K562 (cell line): ENCODE results near the gene LY6G6F. TPM values are rescaled to one million over a fixed set of nuclear protein-coding genes. Genes with fewer than 3 reads are reported as not detected.

Experiments
- ATAC-seq: fragments of 200-7000 bp; cut with Tn5 transposase; 3 replicates; pipeline ENCODE4 v1.9.1; 2020; ENCODE audit warnings: moderate library complexity
- BruUV-seq: library from RNA; stranded (reverse); fragments of 400-500 nt; replicated peaks from 2 replicates; lab custom pipeline; 2021; lab: Mats Ljungman, UMichigan
- CTCF ChIA-PET: fragments of 300-600 bp; formaldehyde crosslinking; extraction: SDS; loops from one replicate; lab custom pipeline; 2021; ENCODE audit warnings: low intra/inter-chr PET ratio; lab: Yijun Ruan, JAX
- POLR2A ChIA-PET: fragments of 300-600, 350-650 bp; sonication (Branson Sonifier 250); formaldehyde crosslinking; extraction: SDS; loops from one replicate; lab custom pipeline; 2021; ENCODE audit warnings: antibody characterized with exemption, inconsistent platforms; lab: Yijun Ruan, JAX
- DNase-seq, 4 experiments: peaks; one replicate each; pipeline versions ENCODE4 v3.0.0 to v3.0.0-alpha.2; 2011 to 2018; ENCODE audit warnings: low spot score in 3 of 4, mixed read lengths in 3 of 4; ENCODE audit errors: extremely low read depth in 1 of 4
- FAIRE-seq: peaks from 2 replicates; lab custom pipeline; 2011; peaks lifted over from hg19 to GRCh38; lab: Jason Lieb, UNC
- H2AFZ ChIP-seq: 2 replicates; pipeline ENCODE4 v1.6.0; 2011; ENCODE audit warnings: low read depth, low read length, control low read depth, inconsistent platforms
- H3K27ac ChIP-seq: fragments of 200-600 bp; 3 replicates; pipeline ENCODE4 v1.8.0; 2011; ENCODE audit warnings: low read depth, mild to moderate bottlenecking, control low read depth, inconsistent platforms, low read length, moderate library complexity, mixed read lengths; ENCODE audit errors: extremely low read depth
- H3K27me3 ChIP-seq, 2 experiments: fragments of 300-600 bp in 1 of 2; 2 replicates in 1 of 2; 3 replicates in 1 of 2; pipeline versions ENCODE4 v1.6.0 to v1.8.0; 2011; ENCODE audit warnings: inconsistent platforms in 2 of 2, low read length in 2 of 2, mild to moderate bottlenecking in 1 of 2, mixed read lengths in 1 of 2, moderate library complexity in 1 of 2; ENCODE audit not compliant: control insufficient read depth in 2 of 2, insufficient read depth in 2 of 2
- H3K36me3 ChIP-seq: fragments of 300-600 bp; 3 replicates; pipeline ENCODE4 v1.8.0; 2011; ENCODE audit warnings: mild to moderate bottlenecking, low read length, inconsistent platforms; ENCODE audit not compliant: control insufficient read depth, insufficient read depth
- H3K4me1 ChIP-seq, 2 experiments: fragments of 200-600 bp in 1 of 2; replicated peaks in 1 of 2; 2 replicates in 1 of 2; 3 replicates in 1 of 2; pipeline versions ENCODE4 v1.5.1 to v1.8.0; 2011; ENCODE audit warnings: inconsistent platforms in 2 of 2, low read length in 2 of 2, mild to moderate bottlenecking in 1 of 2, mixed read lengths in 1 of 2, moderate library complexity in 1 of 2; ENCODE audit not compliant: control insufficient read depth in 2 of 2, insufficient read depth in 2 of 2
- H3K4me2 ChIP-seq: 2 replicates; pipeline ENCODE4 v1.6.1; 2011; ENCODE audit warnings: low read length, control low read depth, inconsistent platforms, mixed read lengths; ENCODE audit not compliant: insufficient read depth
- H3K4me3 ChIP-seq: fragments of 200-600 bp; sonication (generic), shearing (Covaris generic); 2 replicates; pipeline ENCODE4 v1.5.1; 2016; ENCODE audit warnings: control low read depth, inconsistent platforms
- H3K79me2 ChIP-seq: fragments of 200-600 bp; 3 replicates; pipeline ENCODE4 v1.8.0; 2011; ENCODE audit warnings: low read length, inconsistent platforms; ENCODE audit not compliant: control insufficient read depth, insufficient read depth
- H3K9ac ChIP-seq, 2 experiments: 2 replicates each; pipeline versions ENCODE4 v1.6.0 to v1.6.1; 2011; ENCODE audit warnings: low read depth in 2 of 2, low read length in 2 of 2, control low read depth in 1 of 2, inconsistent platforms in 1 of 2, mild to moderate bottlenecking in 1 of 2, mixed read lengths in 1 of 2; ENCODE audit not compliant: insufficient read depth in 1 of 2
- H3K9me1 ChIP-seq: one replicate; pipeline ENCODE4 v1.6.0; 2011; ENCODE audit warnings: inconsistent platforms, mild to moderate bottlenecking, low read length, moderate library complexity; ENCODE audit not compliant: control insufficient read depth, insufficient read depth
- H3K9me3 ChIP-seq: replicated peaks from 2 replicates; pipeline ENCODE4 v1.5.1; 2011; ENCODE audit warnings: low read depth, low read length, inconsistent platforms; ENCODE audit not compliant: control insufficient read depth, insufficient read depth
- H4K20me1 ChIP-seq: replicated peaks from 2 replicates; pipeline ENCODE4 v1.6.1; 2011; ENCODE audit warnings: low read length, inconsistent platforms, mixed read lengths; ENCODE audit not compliant: control insufficient read depth, insufficient read depth
- HNRNPK ChIP-seq: fragments of 200-400 bp; formaldehyde crosslinking; IDR thresholded peaks from one replicate; pipeline ENCODE4 v1.6.1; 2018; ENCODE audit warnings: mild to moderate bottlenecking, low read depth, low read length; ENCODE audit not compliant: poor library complexity, severe bottlenecking
- IRF2 ChIP-seq: sonication (generic); formaldehyde crosslinking; IDR thresholded peaks from 2 replicates; pipeline ENCODE4 v1.8.1; 2022; ENCODE audit warnings: mild to moderate bottlenecking, missing genetic modification reagents
- OTX1 ChIP-seq: fragments of 450-650 bp; formaldehyde crosslinking; IDR thresholded peaks from 2 replicates; pipeline ENCODE4 v1.4.0; 2022; ENCODE audit warnings: mild to moderate bottlenecking
- POLR2B ChIP-seq: fragments of 450-650 bp; IDR thresholded peaks from 2 replicates; pipeline ENCODE4 v1.6.1; 2018; ENCODE audit warnings: low read depth; ENCODE audit not compliant: partially characterized antibody
- ZBTB43 ChIP-seq: sonication (generic); formaldehyde crosslinking; IDR thresholded peaks from 2 replicates; pipeline ENCODE4 v1.8.0; 2023; ENCODE audit warnings: mild to moderate bottlenecking, missing genetic modification reagents
- ZC3H4 ChIP-seq: sonication (generic); formaldehyde crosslinking; IDR thresholded peaks from 2 replicates; pipeline ENCODE4 v1.9.0; 2021; ENCODE audit warnings: missing genetic modification reagents, borderline replicate concordance
- ZNF318 ChIP-seq, 2 experiments: fragments of 450-650 bp; IDR thresholded peaks; 2 replicates each; pipeline ENCODE4 v1.6.1; 2016; ENCODE audit warnings: mild to moderate bottlenecking in 2 of 2, borderline replicate concordance in 1 of 2, low read depth in 1 of 2, moderate library complexity in 1 of 2
- WGBS: fragments of 100-300 bp; shearing (Covaris generic); methylation state at CpG from one replicate; pipeline ENCODE4 v1.1.6; 2016; ENCODE audit warnings: low coverage, mixed read lengths; ENCODE audit not compliant: insufficient coverage; ENCODE audit errors: missing lambda C conversion rate; 5-methylcytosine and 5-hydroxymethylcytosine counted together
- in situ Hi-C: fragments of 300-500 bp; cut with MboI; formaldehyde crosslinking; loops from 4 replicates; pipeline ENCODE4 v1.15.0; 2018; ENCODE audit warnings: inconsistent platforms, mixed read lengths
- intact Hi-C: fragments of 100-400 bp; cut with micrococcal nuclease; formaldehyde crosslinking; loops from 2 replicates; pipeline ENCODE4 v1.14.2; 2022
- polyA plus RNA-seq, 8 experiments: library from polyadenylated mRNA; depleted of rRNA in 4 of 8; stranded (reverse) in 5 of 8; unstranded in 3 of 8; fragments of >200 nt; fragmentation: Nextera tagmentation in 2 of 8; fragmentation: Illumina TruSeq in 1 of 8; extraction: Ambion mirVana in 2 of 8; extraction: Trizol in 1 of 8; gene quantifications; 2 replicates each; pipeline versions ENCODE4 v1.2.1 to v1.2.3, GENCODE V29; 2011 to 2014; ENCODE audit warnings: inconsistent platforms in 1 of 8, missing spikeins in 1 of 8
- total RNA-seq, 7 experiments: library from RNA; depleted of rRNA in 6 of 7; stranded (reverse); fragments of >200 nt in 6 of 7; fragmentation: Illumina TruSeq in 2 of 7; extraction: Trizol in 2 of 7; gene quantifications; 2 replicates each; pipeline versions ENCODE4 v1.2.1 to v1.2.3, GENCODE V29; 2011 to 2021; ENCODE audit warnings: low replicate concordance in 1 of 7
- TF ChIP-seq, protein P1 (sequence below): fragments of 450-650 bp; formaldehyde crosslinking; conservative IDR thresholded peaks from 2 replicates; pipeline ENCODE4 v1.4.0; 2022; ENCODE audit warnings: mild to moderate bottlenecking, missing genetic modification characterization
- TF ChIP-seq, protein P2 (sequence below): fragments of 450-650 bp; formaldehyde crosslinking; IDR thresholded peaks from 2 replicates; pipeline ENCODE4 v1.4.0; 2022; ENCODE audit warnings: missing genetic modification characterization

LY6G6F gene
- total and polyA plus RNA-seq, 9 of the 15 experiments (the other 6 are each of a cell fraction or from before 2014, with no cell fraction given) = 0.14 to 0.50 (median 0.28) TPM; not detected in 2

GRCh38 chr6:31758281-31758680, 51.6 kb downstream of the LY6G6F start:
- peak overlapping the region in 1 of 2 experiments; percentile 69; a peak in 2 of 4 replicates for H3K9ac ChIP-seq
- DNase-seq (no peak), ATAC-seq (no peak), FAIRE-seq (no peak)
- no peak overlapping the region for H2AFZ ChIP-seq
- in situ Hi-C loops (no loop called here), intact Hi-C loops (no loop called here)
- ChIA-PET POLR2A (interaction anchor here (0.6 to 6.6 kb wide), 12 partner anchors 8 to 161 kb away, joined by 3 to 85 read pairs (median 7); partner anchors contain the start of genes CLIC1, DDAH2 and MSH5), CTCF (no interaction called here)
- no peaks in the 10 kb centered on the region for H4K20me1 ChIP-seq
- H3K27ac ChIP-seq = no peak overlapping the region
- no peak overlapping the region for H3K4me3 ChIP-seq
- no peaks in the 10 kb centered on the region for H3K9me3 ChIP-seq
- H3K4me1 ChIP-seq = peaks cover 0 to 4% of the 10 kb centered on the region in 2 experiments; a peak in 2 of 5 replicates
- H3K27me3 ChIP-seq = no peaks in the 10 kb centered on the region
- 63% methylated on average over 2 of the region's 2 CpGs for WGBS
- H3K9me1 ChIP-seq = no peaks in the 10 kb centered on the region
- no TSS peak for BruUV-seq
- H3K4me2 ChIP-seq = no peak overlapping the region
- H3K36me3 ChIP-seq = peaks cover 52% of the 10 kb centered on the region
- no peaks in the 10 kb centered on the region for H3K79me2 ChIP-seq
- TF ChIP-seq, protein P1, sequence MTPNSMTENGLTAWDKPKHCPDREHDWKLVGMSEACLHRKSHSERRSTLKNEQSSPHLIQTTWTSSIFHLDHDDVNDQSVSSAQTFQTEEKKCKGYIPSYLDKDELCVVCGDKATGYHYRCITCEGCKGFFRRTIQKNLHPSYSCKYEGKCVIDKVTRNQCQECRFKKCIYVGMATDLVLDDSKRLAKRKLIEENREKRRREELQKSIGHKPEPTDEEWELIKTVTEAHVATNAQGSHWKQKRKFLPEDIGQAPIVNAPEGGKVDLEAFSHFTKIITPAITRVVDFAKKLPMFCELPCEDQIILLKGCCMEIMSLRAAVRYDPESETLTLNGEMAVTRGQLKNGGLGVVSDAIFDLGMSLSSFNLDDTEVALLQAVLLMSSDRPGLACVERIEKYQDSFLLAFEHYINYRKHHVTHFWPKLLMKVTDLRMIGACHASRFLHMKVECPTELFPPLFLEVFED = peak; percentile 78; the same call in 1 of the 2 replicates
- TF ChIP-seq ZNF318 (IDR thresholded peaks at IDR 0.05; ENCODE audit: borderline replicate concordance in 1 of 2, low read depth in 1 of 2) (no peak), HNRNPK (no peak), ZBTB43 (CRISPR knock-in tag) (no peak), POLR2B (peak; percentile 35), IRF2 (0 out of 2 replicates have a peak, but pooled peaks have one; percentile 12), OTX1 (0 out of 2 replicates have a peak, but pooled peaks have one; percentile 36), ZC3H4 (CRISPR knock-in tag) (peak; percentile 38; the same call in 1 of the 2 replicates)
- TF ChIP-seq, protein P2, sequence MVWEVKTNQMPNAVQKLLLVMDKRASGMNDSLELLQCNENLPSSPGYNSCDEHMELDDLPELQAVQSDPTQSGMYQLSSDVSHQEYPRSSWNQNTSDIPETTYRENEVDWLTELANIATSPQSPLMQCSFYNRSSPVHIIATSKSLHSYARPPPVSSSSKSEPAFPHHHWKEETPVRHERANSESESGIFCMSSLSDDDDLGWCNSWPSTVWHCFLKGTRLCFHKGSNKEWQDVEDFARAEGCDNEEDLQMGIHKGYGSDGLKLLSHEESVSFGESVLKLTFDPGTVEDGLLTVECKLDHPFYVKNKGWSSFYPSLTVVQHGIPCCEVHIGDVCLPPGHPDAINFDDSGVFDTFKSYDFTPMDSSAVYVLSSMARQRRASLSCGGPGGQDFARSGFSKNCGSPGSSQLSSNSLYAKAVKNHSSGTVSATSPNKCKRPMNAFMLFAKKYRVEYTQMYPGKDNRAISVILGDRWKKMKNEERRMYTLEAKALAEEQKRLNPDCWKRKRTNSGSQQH (CRISPR knock-in tag) = peak; percentile 68; the same call in 1 of the 2 replicates
